Measurements from ENCODE around the gene UNC45B.
"Not testable (repeated sequence)": the region's sequence is repeated elsewhere in the genome, so short reads cannot be mapped to it uniquely, and the experiment has no call there.

Gene UNC45B

GRCh38 chr17:35175638-35176415 lies 28.2 kb downstream of the UNC45B start:
- TF ChIP-seq EZH2phosphoT487 (IDR thresholded peaks at IDR 0.05; ENCODE audit: low read depth) (no peak), CTCF (IDR thresholded peaks at IDR 0.05; ENCODE audit: low read depth, low read length) (no peak)
- H3K4me3 ChIP-seq (ENCODE audit: low read length) = no peak overlapping the region
- no peaks in the 10 kb centered on the region for H3K4me1 ChIP-seq (ENCODE audit: low read length)
- H2AFZ ChIP-seq (ENCODE audit: low read depth, low read length) = no peak overlapping the region
- H3K9ac ChIP-seq (ENCODE audit: low read length) = no peak overlapping the region
- H3K9me3 ChIP-seq (ENCODE audit: insufficient read depth, low read length) = no peaks in the 10 kb centered on the region
- no peaks in the 10 kb centered on the region for H4K20me1 ChIP-seq (ENCODE audit: insufficient read depth, low read length)
- H3K27me3 ChIP-seq (ENCODE audit: low read depth, low read length) = no peaks in the 10 kb centered on the region
- no peaks in the 10 kb centered on the region for H3K79me2 ChIP-seq (ENCODE audit: low read length)
- no peaks in the 10 kb centered on the region for H3K36me3 ChIP-seq (replicated peaks; ENCODE audit: low read depth, low read length)
- no peak overlapping the region for H3K27ac ChIP-seq (ENCODE audit: low read length)
- H3K4me2 ChIP-seq (ENCODE audit: low read length) = no peak overlapping the region

- Histone ChIP-seq H3K9ac (ENCODE audit: low read length) (no peak overlapping the region), H3K4me1 (ENCODE audit: low read length) (no peaks in the 10 kb centered on the region), H3K4me3 (ENCODE audit: low read length) (no peak overlapping the region), H3K36me3 (replicated peaks; ENCODE audit: low read depth, low read length) (no peaks in the 10 kb centered on the region), H3K27me3 (ENCODE audit: low read depth, low read length) (no peaks in the 10 kb centered on the region), H3K79me2 (ENCODE audit: low read length) (no peaks in the 10 kb centered on the region), H4K20me1 (ENCODE audit: insufficient read depth, low read length) (no peaks in the 10 kb centered on the region), H2AFZ (ENCODE audit: low read depth, low read length) (no peak overlapping the region), H3K27ac (ENCODE audit: low read length) (no peak overlapping the region), H3K9me3 (ENCODE audit: insufficient read depth, low read length) (no peaks in the 10 kb centered on the region), H3K4me2 (ENCODE audit: low read length) (no peak overlapping the region)
- no peak for TF ChIP-seq CTCF (IDR thresholded peaks at IDR 0.05; ENCODE audit: low read depth, low read length)
- TF ChIP-seq EZH2phosphoT487 (IDR thresholded peaks at IDR 0.05; ENCODE audit: low read depth) = no peak
These were observed 29.3 kb downstream of the UNC45B start for GRCh38 chr17:35176897-35177296.

GRCh38 chr17:35179379-35179778 lies 31.8 kb downstream of the UNC45B start:
- not testable (repeated sequence) for H3K4me3 ChIP-seq (ENCODE audit: low read length)

GRCh38 chr17:35183332-35183731 lies 35.7 kb downstream of the UNC45B start:
- Histone ChIP-seq H3K9me3 (ENCODE audit: insufficient read depth, low read length) (no peaks in the 10 kb centered on the region), H3K9ac (ENCODE audit: low read length) (no peak overlapping the region), H4K20me1 (ENCODE audit: insufficient read depth, low read length) (no peaks in the 10 kb centered on the region), H2AFZ (ENCODE audit: low read depth, low read length) (no peak overlapping the region), H3K4me1 (ENCODE audit: low read length) (peaks cover 23% of the 10 kb centered on the region), H3K36me3 (replicated peaks; ENCODE audit: low read depth, low read length) (peaks cover 3% of the 10 kb centered on the region), H3K79me2 (ENCODE audit: low read length) (no peaks in the 10 kb centered on the region), H3K27ac (ENCODE audit: low read length) (no peak overlapping the region), H3K4me2 (ENCODE audit: low read length) (no peak overlapping the region), H3K27me3 (ENCODE audit: low read depth, low read length) (0 out of 2 replicates have a peak, but pooled peaks cover 2% of the 10 kb centered on the region), H3K4me3 (ENCODE audit: low read length) (no peak overlapping the region)
- TF ChIP-seq CTCF (IDR thresholded peaks at IDR 0.05; ENCODE audit: low read depth, low read length) (no peak), EZH2phosphoT487 (IDR thresholded peaks at IDR 0.05; ENCODE audit: low read depth) (no peak)

More at GRCh38 chr17:35179379-35179778, 31.8 kb downstream of the UNC45B start:
- H3K27me3 ChIP-seq (ENCODE audit: low read depth, low read length); H2AFZ ChIP-seq (ENCODE audit: low read depth, low read length); H4K20me1 ChIP-seq (ENCODE audit: insufficient read depth, low read length); H3K36me3 ChIP-seq (replicated peaks; ENCODE audit: low read depth, low read length); H3K4me1 ChIP-seq (ENCODE audit: low read length); H3K4me2 ChIP-seq (ENCODE audit: low read length); H3K27ac ChIP-seq (ENCODE audit: low read length); H3K9me3 ChIP-seq (ENCODE audit: insufficient read depth, low read length); H3K79me2 ChIP-seq (ENCODE audit: low read length); H3K9ac ChIP-seq (ENCODE audit: low read length): not testable (repeated sequence)
